Testis (tissue), 2 donors: ENCODE data around the gene TM4SF4.

Experiments
- POLR2A ChIP-seq: fragments of 450-650 bp; IDR thresholded peaks from one replicate; pipeline ENCODE4 v1.6.1; 2017; ENCODE audit warnings: antibody characterized with exemption, mild to moderate bottlenecking, moderate library complexity
- TF ChIP-seq, protein P1 (sequence below), 3 experiments: fragments of 450-650 bp in 2 of 3; fragments of 200-600 bp in 1 of 3; sonication (generic) in 1 of 3; IDR thresholded peaks; one replicate each; pipeline ENCODE4 v1.5.1; 2016 to 2019; ENCODE audit warnings: antibody characterized with exemption in 3 of 3, mild to moderate bottlenecking in 2 of 3, moderate library complexity in 1 of 3

DNA sequence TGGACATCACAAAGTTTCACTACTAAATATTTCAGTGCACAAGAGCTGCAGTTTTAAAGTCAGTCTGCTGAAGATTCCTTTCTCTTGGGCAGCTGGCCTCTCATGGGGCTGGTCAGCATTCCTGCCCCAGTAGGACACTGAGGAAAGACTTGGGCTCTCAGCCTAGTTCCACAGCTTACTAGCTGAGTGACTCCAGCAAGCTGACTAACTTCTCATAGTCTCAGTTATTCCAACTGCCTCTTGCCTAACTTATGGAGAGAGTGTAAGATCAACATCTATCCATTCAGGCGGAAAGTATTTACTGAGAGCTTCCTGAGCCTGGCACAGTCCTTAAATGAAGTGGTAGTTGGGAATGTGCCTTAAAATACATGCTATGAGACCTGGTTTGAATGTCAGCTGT, 27.0 kb downstream of the TM4SF4 start:
- TF ChIP-seq, protein P1, sequence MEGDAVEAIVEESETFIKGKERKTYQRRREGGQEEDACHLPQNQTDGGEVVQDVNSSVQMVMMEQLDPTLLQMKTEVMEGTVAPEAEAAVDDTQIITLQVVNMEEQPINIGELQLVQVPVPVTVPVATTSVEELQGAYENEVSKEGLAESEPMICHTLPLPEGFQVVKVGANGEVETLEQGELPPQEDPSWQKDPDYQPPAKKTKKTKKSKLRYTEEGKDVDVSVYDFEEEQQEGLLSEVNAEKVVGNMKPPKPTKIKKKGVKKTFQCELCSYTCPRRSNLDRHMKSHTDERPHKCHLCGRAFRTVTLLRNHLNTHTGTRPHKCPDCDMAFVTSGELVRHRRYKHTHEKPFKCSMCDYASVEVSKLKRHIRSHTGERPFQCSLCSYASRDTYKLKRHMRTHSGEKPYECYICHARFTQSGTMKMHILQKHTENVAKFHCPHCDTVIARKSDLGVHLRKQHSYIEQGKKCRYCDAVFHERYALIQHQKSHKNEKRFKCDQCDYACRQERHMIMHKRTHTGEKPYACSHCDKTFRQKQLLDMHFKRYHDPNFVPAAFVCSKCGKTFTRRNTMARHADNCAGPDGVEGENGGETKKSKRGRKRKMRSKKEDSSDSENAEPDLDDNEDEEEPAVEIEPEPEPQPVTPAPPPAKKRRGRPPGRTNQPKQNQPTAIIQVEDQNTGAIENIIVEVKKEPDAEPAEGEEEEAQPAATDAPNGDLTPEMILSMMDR (IDR thresholded peaks at IDR 0.05) = no peak
- no peak for TF ChIP-seq POLR2A
